Brain pericyte (primary cell): ENCODE data around the gene MOG.
"Not testable (repeated sequence)": the region's sequence is repeated elsewhere in the genome, so short reads cannot be mapped to it uniquely, and the experiment has no call there.

Experiments used
- DNase-seq: peaks from one replicate; pipeline ENCODE4 v3.0.0-alpha.2; 2012; ENCODE audit warnings: low read depth, low spot score

The MOG gene

GRCh38 chr6:29637247-29637646 is 19.6 kb upstream of the MOG start:
- DNase-seq, result no peak

GRCh38 chr6:29641430-29642148 is 15.3 kb upstream of the MOG start:
- DNase-seq, result no peak

GRCh38 chr6:29647927-29648642 is 8.8 kb upstream of the MOG start:
- no peak for DNase-seq

GRCh38 chr6:29649701-29650673 is 6.9 kb upstream of the MOG start:
- peak; percentile 83 for DNase-seq

- DNase-seq, result no peak
Measured at GRCh38 chr6:29651413-29652197, 5.3 kb upstream of the MOG start.

GRCh38 chr6:29652198-29652584 is 4.7 kb upstream of the MOG start:
- DNase-seq, result no peak

- DNase-seq, result no peak
Measured at GRCh38 chr6:29653452-29654038, 3.3 kb upstream of the MOG start.

GRCh38 chr6:29655658-29656057 is 1.2 kb upstream of the MOG start:
- no peak for DNase-seq

- no peak for DNase-seq
Measured at GRCh38 chr6:29656157-29656556, 735 bp upstream of the MOG start.

- no peak for DNase-seq
Measured at GRCh38 chr6:29661071-29661470, 4.2 kb downstream of the MOG start.

- not testable (repeated sequence) for DNase-seq
Measured at GRCh38 chr6:29661502-29662141, 4.7 kb downstream of the MOG start.

- DNase-seq, result no peak
Measured at GRCh38 chr6:29663300-29664042, 6.6 kb downstream of the MOG start.

- no peak for DNase-seq
Measured at GRCh38 chr6:29665942-29666825, 9.3 kb downstream of the MOG start.

GRCh38 chr6:29666826-29667130 is 9.9 kb downstream of the MOG start:
- DNase-seq, result no peak

- no peak for DNase-seq
Measured at GRCh38 chr6:29667158-29667557, 10.3 kb downstream of the MOG start.

- no peak for DNase-seq
Measured at GRCh38 chr6:29671026-29671425, 14.1 kb downstream of the MOG start.

GRCh38 chr6:29672116-29672515 is 15.2 kb downstream of the MOG start:
- DNase-seq, result not testable (repeated sequence)

- DNase-seq, result no peak
Measured at GRCh38 chr6:29673161-29673560, 16.3 kb downstream of the MOG start.

GRCh38 chr6:29674008-29674407 is 17.1 kb downstream of the MOG start:
- DNase-seq, result no peak
